Activated naive CD8-positive, alpha-beta T cell (primary cell): ENCODE data around the gene MAGEF1.

Source experiments
- H3K27ac Mint-ChIP-seq: one replicate; pipeline ENCODE4 v1.8.0; 2021; ENCODE audit warnings: mixed read lengths
- H3K27me3 Mint-ChIP-seq: one replicate; pipeline ENCODE4 v1.8.0; 2021; ENCODE audit warnings: mixed read lengths
- H3K36me3 Mint-ChIP-seq: one replicate; pipeline ENCODE4 v1.8.0; 2021; ENCODE audit warnings: mixed read lengths
- H3K4me1 Mint-ChIP-seq: one replicate; pipeline ENCODE4 v1.8.0; 2021; ENCODE audit warnings: low read depth, mixed read lengths
- H3K4me3 Mint-ChIP-seq: one replicate; pipeline ENCODE4 v1.8.0; 2021; ENCODE audit warnings: mild to moderate bottlenecking, mixed read lengths
- H3K9me3 Mint-ChIP-seq: one replicate; pipeline ENCODE4 v1.8.0; 2021; ENCODE audit warnings: low read depth, mixed read lengths

The MAGEF1 gene

GRCh38 chr3:184717399-184717983 lies 5.6 kb upstream of the MAGEF1 start:
- H3K4me3 Mint-ChIP-seq, result no peak overlapping the region
- H3K9me3 Mint-ChIP-seq, result no peaks in the 10 kb centered on the region
- no peak overlapping the region for H3K27ac Mint-ChIP-seq
- H3K27me3 Mint-ChIP-seq, result no peaks in the 10 kb centered on the region
- H3K4me1 Mint-ChIP-seq, result peaks cover 4% of the 10 kb centered on the region
- H3K36me3 Mint-ChIP-seq, result no peaks in the 10 kb centered on the region

DNA sequence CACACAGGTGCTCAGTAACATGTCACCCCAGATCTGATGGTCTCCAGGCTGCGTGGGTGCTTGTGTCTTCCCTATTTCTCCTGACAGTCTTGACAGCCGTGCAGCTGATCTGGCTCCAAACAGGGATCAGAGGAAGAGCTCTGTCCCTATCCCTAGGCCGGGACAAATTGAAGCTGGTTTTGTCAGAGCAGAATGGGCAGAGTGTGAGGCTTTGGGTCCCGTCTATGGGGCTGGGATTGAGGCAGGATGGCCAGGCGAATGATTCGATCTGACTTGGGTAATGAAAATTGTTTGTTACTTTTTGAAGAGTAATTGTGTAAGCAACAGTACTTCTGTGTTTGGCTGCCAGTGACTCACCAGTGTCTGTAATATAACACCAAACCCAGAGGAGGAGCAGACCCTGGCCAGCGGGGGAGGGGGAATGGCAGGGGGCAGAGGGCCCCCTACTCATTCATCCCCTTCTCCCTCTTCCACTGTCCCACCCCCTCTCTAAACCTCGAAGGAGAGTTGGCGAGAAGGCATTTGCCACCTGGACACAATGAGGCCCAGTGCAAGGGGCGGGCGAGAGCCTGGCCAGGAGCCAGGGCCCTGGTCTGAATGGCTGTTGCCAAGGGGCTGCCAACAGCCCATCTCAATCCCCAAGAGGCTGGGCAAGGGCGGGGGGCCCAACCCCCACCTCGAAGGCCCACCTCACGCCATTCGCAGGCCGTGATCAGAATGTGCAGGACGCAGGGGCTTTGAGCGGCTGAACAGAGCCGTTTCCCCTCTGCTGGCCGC lies 4.9 kb upstream of the MAGEF1 start:
- Mint-ChIP-seq H3K9me3 (no peaks in the 10 kb centered on the region), H3K36me3 (no peaks in the 10 kb centered on the region), H3K4me3 (no peak overlapping the region), H3K27me3 (no peaks in the 10 kb centered on the region), H3K4me1 (peaks cover 10% of the 10 kb centered on the region), H3K27ac (no peak overlapping the region)

GRCh38 chr3:184715943-184716621 lies 4.2 kb upstream of the MAGEF1 start:
- H3K4me3 Mint-ChIP-seq, result no peak overlapping the region
- no peak overlapping the region for H3K27ac Mint-ChIP-seq
- H3K4me1 Mint-ChIP-seq, result peaks cover 12% of the 10 kb centered on the region
- H3K36me3 Mint-ChIP-seq, result no peaks in the 10 kb centered on the region
- no peaks in the 10 kb centered on the region for H3K9me3 Mint-ChIP-seq
- H3K27me3 Mint-ChIP-seq, result no peaks in the 10 kb centered on the region

GRCh38 chr3:184713521-184713920 lies 1.7 kb upstream of the MAGEF1 start:
- peaks cover 2% of the 10 kb centered on the region for H3K36me3 Mint-ChIP-seq
- H3K4me1 Mint-ChIP-seq, result peaks cover 29% of the 10 kb centered on the region
- no peaks in the 10 kb centered on the region for H3K9me3 Mint-ChIP-seq
- no peak overlapping the region for H3K4me3 Mint-ChIP-seq
- no peaks in the 10 kb centered on the region for H3K27me3 Mint-ChIP-seq
- no peak overlapping the region for H3K27ac Mint-ChIP-seq

- Mint-ChIP-seq H3K27me3 (no peaks in the 10 kb centered on the region), H3K4me1 (peaks cover 29% of the 10 kb centered on the region), H3K9me3 (no peaks in the 10 kb centered on the region), H3K4me3 (peak overlapping the region; percentile 56), H3K36me3 (peaks cover 7% of the 10 kb centered on the region), H3K27ac (no peak overlapping the region)
Measured at GRCh38 chr3:184713040-184713355, 1.1 kb upstream of the MAGEF1 start.

- Mint-ChIP-seq H3K9me3 (no peaks in the 10 kb centered on the region), H3K27ac (peak overlapping the region; percentile 69), H3K4me3 (peak overlapping the region; percentile 99), H3K4me1 (peaks cover 29% of the 10 kb centered on the region), H3K36me3 (peaks cover 10% of the 10 kb centered on the region), H3K27me3 (no peaks in the 10 kb centered on the region)
Measured at GRCh38 chr3:184712248-184713039, 580 bp upstream of the MAGEF1 start.

DNA sequence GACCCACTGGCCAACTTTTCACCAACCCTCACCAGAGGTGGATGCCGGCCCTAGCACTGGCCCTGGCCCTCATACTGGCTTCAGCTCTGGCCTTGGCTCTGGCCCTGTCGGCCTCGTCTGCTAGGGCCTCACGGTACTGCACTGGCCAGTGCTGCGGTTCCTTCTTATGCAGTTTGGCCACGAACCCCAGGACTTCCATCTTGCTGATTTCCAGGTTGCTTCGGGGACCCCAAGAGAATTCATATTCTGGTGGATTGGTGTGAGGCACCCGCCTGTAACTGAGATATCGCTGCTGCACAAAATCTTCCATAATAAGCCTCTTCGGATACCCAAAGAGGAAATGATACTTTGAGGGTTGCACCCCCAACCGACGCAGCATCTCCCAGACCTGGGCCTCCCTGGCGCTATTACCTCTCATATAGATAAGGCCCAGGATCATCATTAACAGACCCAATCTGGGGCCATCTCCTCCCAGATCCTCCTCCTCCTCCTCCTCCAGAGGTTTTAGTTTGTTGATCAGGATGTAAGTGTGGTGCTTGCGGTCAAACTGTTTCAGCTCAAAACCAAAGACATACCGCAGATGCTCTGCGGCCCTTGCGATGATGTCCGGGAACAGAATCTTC lies 883 bp downstream of the MAGEF1 start:
- H3K36me3 Mint-ChIP-seq, result peaks cover 13% of the 10 kb centered on the region
- no peaks in the 10 kb centered on the region for H3K27me3 Mint-ChIP-seq
- no peaks in the 10 kb centered on the region for H3K9me3 Mint-ChIP-seq
- peaks cover 31% of the 10 kb centered on the region for H3K4me1 Mint-ChIP-seq
- peak overlapping the region; percentile 88 for H3K27ac Mint-ChIP-seq
- peak overlapping the region; percentile 99 for H3K4me3 Mint-ChIP-seq

- H3K36me3 Mint-ChIP-seq, result peaks cover 16% of the 10 kb centered on the region
- H3K27ac Mint-ChIP-seq, result no peak overlapping the region
- H3K27me3 Mint-ChIP-seq, result no peaks in the 10 kb centered on the region
- peaks cover 2% of the 10 kb centered on the region for H3K4me1 Mint-ChIP-seq
- H3K4me3 Mint-ChIP-seq, result no peak overlapping the region
- H3K9me3 Mint-ChIP-seq, result no peaks in the 10 kb centered on the region
Measured at GRCh38 chr3:184703657-184704056, 8.2 kb downstream of the MAGEF1 start.

GRCh38 chr3:184700759-184701158 lies 11.1 kb downstream of the MAGEF1 start:
- Mint-ChIP-seq H3K4me1 (no peaks in the 10 kb centered on the region), H3K27me3 (no peaks in the 10 kb centered on the region), H3K36me3 (peaks cover 5% of the 10 kb centered on the region), H3K27ac (no peak overlapping the region), H3K4me3 (no peak overlapping the region), H3K9me3 (no peaks in the 10 kb centered on the region)

- Mint-ChIP-seq H3K9me3 (no peaks in the 10 kb centered on the region), H3K36me3 (peaks cover 5% of the 10 kb centered on the region), H3K4me3 (no peak overlapping the region), H3K27ac (no peak overlapping the region), H3K27me3 (no peaks in the 10 kb centered on the region), H3K4me1 (no peaks in the 10 kb centered on the region)
Measured at GRCh38 chr3:184697845-184698244, 14.0 kb downstream of the MAGEF1 start.

GRCh38 chr3:184696697-184697096 lies 15.2 kb downstream of the MAGEF1 start:
- Mint-ChIP-seq H3K27ac (no peak overlapping the region), H3K36me3 (peaks cover 3% of the 10 kb centered on the region), H3K9me3 (no peaks in the 10 kb centered on the region), H3K4me1 (no peaks in the 10 kb centered on the region), H3K4me3 (no peak overlapping the region), H3K27me3 (no peaks in the 10 kb centered on the region)

- Mint-ChIP-seq H3K36me3 (peaks cover under 1% of the 10 kb centered on the region), H3K4me3 (no peak overlapping the region), H3K9me3 (no peaks in the 10 kb centered on the region), H3K27me3 (no peaks in the 10 kb centered on the region), H3K4me1 (no peaks in the 10 kb centered on the region), H3K27ac (no peak overlapping the region)
Measured at GRCh38 chr3:184694716-184695115, 17.1 kb downstream of the MAGEF1 start.

GRCh38 chr3:184694133-184694665 lies 17.7 kb downstream of the MAGEF1 start:
- no peaks in the 10 kb centered on the region for H3K9me3 Mint-ChIP-seq
- H3K27ac Mint-ChIP-seq, result no peak overlapping the region
- H3K36me3 Mint-ChIP-seq, result no peaks in the 10 kb centered on the region
- no peaks in the 10 kb centered on the region for H3K4me1 Mint-ChIP-seq
- H3K4me3 Mint-ChIP-seq, result no peak overlapping the region
- no peaks in the 10 kb centered on the region for H3K27me3 Mint-ChIP-seq
